GM19239 (cell line): ENCODE measurements around the gene JAM2.
"Not testable (repeated sequence)": the region's sequence is repeated elsewhere in the genome, so short reads cannot be mapped to it uniquely, and the experiment has no call there.

Experiments used
- DNase-seq: peaks from one replicate; pipeline ENCODE4 v3.0.0; 2011; ENCODE audit warnings: low spot score; ENCODE audit not compliant: insufficient read length
- FAIRE-seq: peaks from 2 replicates; lab custom pipeline; 2011; peaks lifted over from hg19 to GRCh38; lab: Jason Lieb, UNC

JAM2 gene, protein sequence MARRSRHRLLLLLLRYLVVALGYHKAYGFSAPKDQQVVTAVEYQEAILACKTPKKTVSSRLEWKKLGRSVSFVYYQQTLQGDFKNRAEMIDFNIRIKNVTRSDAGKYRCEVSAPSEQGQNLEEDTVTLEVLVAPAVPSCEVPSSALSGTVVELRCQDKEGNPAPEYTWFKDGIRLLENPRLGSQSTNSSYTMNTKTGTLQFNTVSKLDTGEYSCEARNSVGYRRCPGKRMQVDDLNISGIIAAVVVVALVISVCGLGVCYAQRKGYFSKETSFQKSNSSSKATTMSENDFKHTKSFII

GRCh38 chr21:25638660-25639550 lies at the start of gene JAM2:
Gene JAM2 (plus strand): TSS chr21:25639258. CDS start chr21:25639822, 564 bp downstream.
- FAIRE-seq (no peak), DNase-seq (peak; percentile 23)

DNA sequence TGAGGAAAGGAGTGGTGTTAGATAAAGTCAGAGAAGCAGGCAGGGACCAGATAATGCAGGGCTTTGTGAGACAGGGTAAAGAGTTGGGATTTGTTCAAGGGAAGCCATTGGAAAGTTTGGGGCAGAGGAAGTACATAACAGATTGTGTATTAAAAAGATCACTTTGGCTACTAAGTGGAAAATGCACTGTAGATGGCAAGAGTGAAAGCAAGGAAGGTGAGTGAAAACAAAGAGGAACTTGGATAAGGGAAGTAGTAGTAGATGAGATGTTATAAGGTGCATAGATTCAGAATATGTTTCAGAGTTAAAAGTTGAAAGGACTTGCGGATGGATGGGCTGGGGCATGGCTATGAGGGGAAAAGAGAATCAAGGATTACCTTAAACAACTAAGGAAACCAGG lies 49.2 kb upstream of the JAM2 start:
- DNase-seq (no peak), FAIRE-seq (no peak)

DNA sequence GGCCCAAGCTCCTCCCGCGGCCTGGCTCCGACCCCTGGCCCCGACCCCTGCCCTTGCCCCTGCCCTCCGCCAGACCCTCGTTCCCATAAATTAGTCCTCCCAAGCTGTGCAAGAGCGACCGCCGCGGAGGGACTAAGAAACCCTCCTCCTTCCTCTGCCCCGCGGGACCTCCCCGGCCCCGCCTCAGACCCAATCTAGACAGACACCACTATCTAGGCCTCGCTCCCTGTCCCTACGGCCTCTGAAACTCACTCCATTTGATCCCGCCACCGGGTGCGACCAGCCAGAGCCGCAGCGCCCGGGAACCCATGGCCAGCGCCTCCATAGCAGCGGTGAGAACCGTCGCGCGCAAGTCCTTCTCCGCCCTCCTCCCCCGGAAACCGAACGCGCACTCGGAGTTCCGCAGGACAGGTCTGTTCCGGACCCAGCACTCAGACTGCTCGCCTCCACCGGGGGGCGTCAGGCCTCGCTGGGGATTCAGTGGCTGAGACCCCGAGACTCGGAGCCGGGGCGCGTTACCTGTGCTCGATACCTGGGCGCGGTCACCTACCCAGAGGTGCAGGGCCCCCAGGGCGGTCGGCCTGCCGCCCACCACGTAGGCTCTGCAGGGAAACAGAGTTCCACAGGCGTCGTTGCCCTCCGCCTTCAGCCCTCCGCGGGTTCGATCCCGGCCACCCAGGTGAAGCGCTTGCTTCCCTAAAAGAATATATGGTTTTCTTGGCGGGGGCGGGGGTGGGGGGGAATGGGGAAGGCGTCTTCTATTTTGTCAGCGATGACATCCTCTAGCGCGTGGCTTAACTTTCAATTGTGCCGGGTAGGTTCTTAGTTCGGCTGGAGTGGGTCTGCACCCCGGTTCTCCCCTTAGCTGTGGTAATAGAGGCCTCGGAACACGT lies 31.7 kb upstream of the JAM2 start, which contains the start of gene MRPL39:
TSS of gene MRPL39 (minus strand) at position 331 of the 893 bp plus-strand sequence. CDS start at position 325, 6 bp downstream.
- DNase-seq (peak; percentile 83), FAIRE-seq (peak; percentile 87)

DNA sequence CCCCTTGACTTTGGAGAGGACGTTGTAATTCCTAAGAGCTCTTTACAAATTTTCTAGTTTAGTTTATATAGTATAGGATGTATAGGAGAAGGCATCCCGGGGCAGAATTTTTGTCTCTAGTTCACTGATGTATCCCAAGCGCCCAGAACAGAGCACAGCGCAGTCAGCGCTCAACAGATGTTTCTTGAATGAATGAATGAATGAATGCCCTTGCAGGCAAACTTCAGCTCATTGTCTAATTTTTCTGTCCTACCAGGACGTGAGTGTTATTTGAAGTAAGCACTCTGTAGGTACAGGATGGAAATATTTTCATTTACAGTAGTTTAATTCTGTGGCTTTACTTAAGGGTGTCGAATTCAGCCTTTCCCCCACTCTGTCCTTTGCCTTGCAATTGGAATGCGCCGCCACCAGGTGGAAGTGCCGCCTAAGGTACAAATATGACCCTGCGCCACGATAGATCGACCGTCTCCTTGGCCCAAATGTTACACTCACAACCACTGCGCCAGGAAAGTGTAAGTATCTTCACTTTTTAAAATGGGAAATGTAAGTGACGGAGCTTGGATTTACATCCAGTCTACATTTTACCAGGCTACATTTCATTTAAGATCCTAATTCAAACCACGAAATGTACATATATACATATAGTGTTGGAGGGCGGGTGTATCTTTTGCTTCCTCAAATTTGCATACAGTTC lies 30.9 kb upstream of the JAM2 start:
- DNase-seq (peak; percentile 48), FAIRE-seq (peak; percentile 98)

- no peak for FAIRE-seq
- no peak for DNase-seq
Measured at GRCh38 chr21:25614441-25614840, 24.6 kb upstream of the JAM2 start.

DNA sequence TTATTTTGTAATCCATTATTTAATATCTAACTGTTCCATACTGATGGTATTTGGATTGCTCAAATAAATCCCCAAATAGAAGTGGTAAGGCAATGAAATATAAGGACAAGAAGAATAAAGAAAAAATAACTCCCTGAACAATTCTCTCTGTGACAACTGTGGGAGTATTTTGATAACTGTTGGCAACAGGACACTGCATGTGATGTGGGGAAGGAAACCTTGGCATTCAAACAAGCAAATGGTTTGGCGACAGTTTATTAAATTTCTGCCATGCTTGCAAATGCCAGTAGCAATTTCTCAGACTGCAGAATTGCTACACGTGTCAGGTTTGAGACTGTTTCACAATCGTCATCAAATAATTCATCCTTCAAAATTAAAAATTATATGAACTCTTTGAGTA lies 23.2 kb upstream of the JAM2 start:
- FAIRE-seq, result no peak

DNA sequence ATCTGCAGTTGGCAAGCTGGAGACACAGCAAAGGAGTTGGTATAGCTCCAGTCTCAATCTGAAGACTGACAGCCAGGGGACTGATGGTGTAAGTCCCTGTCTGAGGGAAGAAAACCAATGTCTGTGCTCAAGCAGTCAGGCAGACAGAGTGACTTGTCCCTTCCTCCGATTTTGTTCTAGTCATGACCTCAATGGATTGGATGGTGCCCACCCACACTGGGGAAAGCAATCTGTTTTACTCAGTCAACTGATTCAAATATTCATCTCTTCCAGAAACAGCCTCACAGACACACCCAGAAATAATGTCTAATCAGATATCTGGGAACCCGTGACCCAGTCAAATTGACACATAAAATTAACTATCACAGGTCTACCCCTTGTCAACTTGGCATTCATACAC lies 19.9 kb upstream of the JAM2 start:
- DNase-seq (no peak), FAIRE-seq (no peak)

More for the DNA sequence above, 23.2 kb upstream of the JAM2 start:
- DNase-seq, result no peak

DNA sequence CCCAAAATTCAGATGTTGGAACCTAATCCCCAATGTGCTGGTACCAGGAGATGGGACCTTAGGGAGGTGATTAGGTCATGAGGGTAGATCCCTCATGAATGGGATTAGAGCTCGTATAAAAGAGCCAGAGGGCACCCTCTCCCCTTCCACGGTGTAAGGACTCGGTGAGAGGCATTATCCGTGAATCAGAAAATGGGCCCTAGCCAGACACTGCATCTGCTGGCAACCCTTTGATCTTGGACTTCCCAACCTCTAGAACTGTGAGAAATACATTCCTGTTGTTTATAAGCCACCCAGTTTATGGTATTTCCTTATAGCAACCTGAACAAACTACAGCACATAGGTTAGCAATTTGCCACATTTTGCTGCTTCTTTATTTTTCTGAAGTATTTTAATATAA lies 14.5 kb upstream of the JAM2 start:
- FAIRE-seq (no peak), DNase-seq (no peak)

DNA sequence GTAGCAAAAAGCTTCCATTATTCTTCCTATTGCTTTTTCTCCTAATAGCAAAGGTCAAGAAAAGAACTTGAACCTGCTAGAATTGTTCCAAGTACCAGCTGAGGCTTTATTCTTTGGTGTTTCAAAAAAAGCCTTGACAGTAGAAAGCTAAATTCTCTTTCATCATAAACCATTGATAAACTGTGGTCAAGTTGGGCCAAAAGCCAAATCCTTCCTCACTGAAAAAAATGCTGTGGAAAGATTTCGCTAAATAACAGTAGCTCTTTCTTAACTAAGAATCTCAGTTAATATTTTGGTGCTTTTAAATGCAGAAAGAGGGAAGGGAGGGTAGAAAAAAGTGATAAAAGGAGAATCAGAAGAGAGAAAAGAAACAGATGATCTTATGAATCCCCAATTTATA lies 14.0 kb upstream of the JAM2 start:
- FAIRE-seq, result no peak

GRCh38 chr21:25625776-25626555 lies 13.1 kb upstream of the JAM2 start:
- not testable (repeated sequence) for DNase-seq, FAIRE-seq

More for the DNA sequence above, 14.0 kb upstream of the JAM2 start:
- DNase-seq, result no peak

DNA sequence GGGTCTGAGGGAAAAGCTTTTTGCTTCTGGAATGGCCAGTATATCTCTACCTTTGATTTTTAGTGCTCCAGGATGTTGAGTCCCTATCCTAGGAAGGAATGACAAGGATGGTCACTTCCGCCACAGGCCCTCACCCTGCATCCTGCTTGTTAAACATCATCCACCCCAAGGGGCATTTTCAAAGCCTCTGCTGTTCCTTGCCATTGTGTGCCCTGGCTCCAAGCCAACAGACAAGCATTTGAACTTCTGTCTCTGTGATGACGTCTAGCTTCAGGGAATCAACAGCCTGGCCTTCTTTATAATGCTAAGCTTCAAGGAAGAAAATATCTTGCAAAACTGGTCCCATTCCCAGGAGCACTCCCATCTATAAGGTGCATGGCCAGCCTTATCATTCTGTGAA lies 12.3 kb upstream of the JAM2 start:
- DNase-seq, result no peak

DNA sequence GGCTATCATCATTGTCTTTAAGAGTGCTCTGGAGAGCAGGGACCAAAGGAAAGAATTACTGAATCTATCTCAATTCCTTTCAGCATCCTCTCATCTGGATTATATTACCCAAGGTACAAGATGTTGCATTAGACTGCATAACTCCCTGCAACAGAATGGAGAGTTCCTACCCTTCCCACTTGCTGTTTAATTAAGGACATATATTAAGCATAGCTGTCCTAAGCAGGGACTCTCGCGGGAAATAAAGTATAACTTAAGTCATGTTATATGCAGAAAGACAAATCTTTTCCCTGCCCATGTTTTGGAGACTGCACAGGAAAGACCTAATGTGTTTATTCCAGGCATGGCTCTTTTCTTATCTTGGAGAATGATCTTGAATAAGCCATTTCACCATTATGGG lies 6.8 kb upstream of the JAM2 start:
- FAIRE-seq, result no peak
- DNase-seq, result no peak

More for the DNA sequence above, 12.3 kb upstream of the JAM2 start:
- no peak for FAIRE-seq

GRCh38 chr21:25635310-25635709 lies 3.7 kb upstream of the JAM2 start:
- no peak for DNase-seq
- no peak for FAIRE-seq

GRCh38 chr21:25636727-25637126 lies 2.3 kb upstream of the JAM2 start:
- FAIRE-seq, result no peak
- DNase-seq, result no peak

DNA sequence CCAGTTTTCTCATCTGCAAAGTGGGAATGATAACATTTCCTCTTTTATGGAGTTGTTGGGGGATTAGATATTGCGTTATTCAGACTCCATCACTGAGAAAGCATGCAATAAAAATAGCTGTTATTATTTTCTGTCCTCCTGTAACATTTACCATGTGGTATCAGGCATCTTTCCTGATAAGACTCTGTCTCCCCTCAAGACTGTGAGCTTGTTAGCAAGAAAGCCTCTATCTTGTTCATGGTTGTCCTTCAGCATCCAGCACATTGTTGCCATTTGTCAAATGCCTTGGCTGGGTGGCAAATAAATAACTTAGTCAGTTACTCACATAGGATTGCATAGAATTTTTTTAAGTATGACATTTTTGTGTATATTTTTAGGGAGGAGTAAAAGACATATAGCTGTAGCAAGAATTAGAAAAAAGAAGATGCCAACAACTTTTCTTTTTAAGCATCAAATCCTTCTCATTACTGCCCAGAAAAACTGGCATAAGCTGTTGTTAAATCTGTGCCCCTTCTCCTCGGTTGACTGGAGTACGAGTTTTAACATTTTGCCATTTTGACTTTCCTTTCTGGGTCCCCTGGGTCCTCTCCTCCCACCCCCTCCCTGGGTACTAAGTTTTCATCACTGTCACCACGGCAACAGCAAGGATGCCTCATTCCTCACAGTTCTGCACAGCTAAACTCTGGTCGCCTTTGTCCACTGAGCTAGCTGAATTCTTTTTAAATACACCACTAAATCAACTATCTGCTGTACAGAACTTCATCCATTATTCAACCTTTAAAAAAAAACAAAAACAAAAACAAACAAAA lies 1.0 kb upstream of the JAM2 start:
- FAIRE-seq (no peak), DNase-seq (no peak)

GRCh38 chr21:25639551-25640201 lies 618 bp downstream of the JAM2 start:
- peak; percentile 45 for FAIRE-seq

DNA sequence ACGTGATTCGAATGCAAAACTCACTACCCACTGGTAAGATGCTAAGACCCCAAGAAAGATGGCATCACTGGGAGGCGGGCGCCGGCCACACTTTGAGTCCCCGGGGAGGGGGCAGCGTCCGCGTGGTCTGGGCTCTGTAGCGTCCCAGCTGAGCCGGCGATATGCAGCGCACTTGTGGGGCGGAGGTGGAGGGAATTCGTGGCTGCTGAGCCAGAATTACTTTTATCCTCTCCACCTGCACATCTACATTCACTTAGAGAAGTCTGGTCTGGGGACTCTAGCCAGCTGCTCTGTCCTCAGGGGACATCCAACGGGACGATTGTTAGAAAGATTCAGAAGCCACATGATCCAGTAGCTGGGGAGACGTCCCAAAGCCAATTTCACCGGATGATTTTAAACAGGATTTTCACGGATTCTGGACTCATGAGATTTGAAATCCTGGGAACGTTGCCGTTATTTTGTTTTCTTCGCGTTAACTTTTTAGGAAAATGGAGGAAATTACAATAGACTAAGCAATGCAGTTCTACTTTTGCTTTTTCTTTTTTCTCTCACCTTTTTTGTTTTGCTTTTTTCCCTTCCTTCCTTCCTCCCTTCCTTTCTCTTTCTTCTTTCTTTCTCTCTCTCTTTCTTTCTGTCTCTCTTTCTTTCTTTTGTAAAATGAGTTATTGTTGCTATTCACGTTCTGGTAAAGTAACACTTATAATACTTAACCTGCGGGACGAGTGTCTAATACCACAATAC lies 1.3 kb downstream of the JAM2 start:
- no peak for FAIRE-seq
- DNase-seq, result no peak

More at GRCh38 chr21:25639551-25640201, 618 bp downstream of the JAM2 start:
- peak; percentile 44 for DNase-seq
